H1 (cell line): ENCODE results near the gene IRF4. TPM values are rescaled to one million over a fixed set of nuclear protein-coding genes. Genes with fewer than 3 reads are reported as not detected.

Experiments
- CTCF ChIA-PET: fragments of 300-600 bp; sonication (Branson Sonifier 250); formaldehyde crosslinking; loops from one replicate; lab custom pipeline; 2021; ENCODE audit not compliant: partially characterized antibody; lab: Charles Lee
- POLR2A ChIA-PET: fragments of 300-600 bp; sonication (Branson Sonifier 250); formaldehyde crosslinking; loops from one replicate; lab custom pipeline; 2021; ENCODE audit warnings: inconsistent platforms; ENCODE audit not compliant: partially characterized antibody; lab: Charles Lee
- DNase-seq, 2 experiments: peaks; one replicate each; pipeline versions ENCODE4 v3.0.0 to v3.0.0-alpha.2; 2010 to 2022; ENCODE audit warnings: low spot score in 2 of 2, low read depth in 1 of 2, mixed read lengths in 1 of 2
- FAIRE-seq: peaks from 2 replicates; lab custom pipeline; 2011; peaks lifted over from hg19 to GRCh38; lab: Jason Lieb, UNC
- H2AFZ ChIP-seq: 2 replicates; pipeline ENCODE4 v1.8.1; 2012; ENCODE audit warnings: low read length, inconsistent platforms
- H2AK5ac ChIP-seq: 2 replicates; pipeline ENCODE4 v1.6.1; 2013; ENCODE audit warnings: low read depth, low read length
- H2BK120ac ChIP-seq: replicated peaks from 2 replicates; pipeline ENCODE3; 2013; ENCODE audit warnings: low read depth, low read length, inconsistent platforms
- H2BK12ac ChIP-seq: 2 replicates; pipeline ENCODE4 v1.6.1; 2013; ENCODE audit warnings: low read depth, low read length
- H2BK15ac ChIP-seq: 2 replicates; pipeline ENCODE4 v1.6.1; 2013; ENCODE audit warnings: low read length
- H2BK20ac ChIP-seq: 2 replicates; pipeline ENCODE4 v1.6.1; 2013; ENCODE audit warnings: low read length
- H2BK5ac ChIP-seq: 2 replicates; pipeline ENCODE4 v1.6.1; 2013; ENCODE audit warnings: low read depth, low read length
- H3K14ac ChIP-seq: 2 replicates; pipeline ENCODE4 v1.6.1; 2013; ENCODE audit warnings: inconsistent platforms; ENCODE audit not compliant: insufficient read length
- H3K18ac ChIP-seq: 2 replicates; pipeline ENCODE4 v1.6.1; 2013; ENCODE audit warnings: low read length; ENCODE audit errors: extremely low read depth
- H3K23ac ChIP-seq: 2 replicates; pipeline ENCODE4 v1.6.1; 2013; ENCODE audit warnings: inconsistent platforms; ENCODE audit not compliant: insufficient read length
- H3K23me2 ChIP-seq: 2 replicates; pipeline ENCODE4 v1.6.1; 2013; ENCODE audit warnings: low read depth, low read length
- H3K27ac ChIP-seq: 2 replicates; pipeline ENCODE4 v1.6.1; 2011; ENCODE audit warnings: low read depth, low read length, inconsistent platforms
- H3K27me3 ChIP-seq, 4 experiments: replicated peaks in 1 of 4; 1 replicate in 1 of 4; 2 replicates in 3 of 4; pipeline versions ENCODE4 v1.6.1 to v1.8.1; 2011 to 2013; ENCODE audit warnings: low read length in 3 of 4, mild to moderate bottlenecking in 3 of 4, inconsistent platforms in 2 of 4, mixed read lengths in 2 of 4, moderate library complexity in 1 of 4; ENCODE audit not compliant: control insufficient read depth in 3 of 4, insufficient read depth in 3 of 4; ENCODE audit errors: extremely low read depth in 1 of 4
- H3K36me3 ChIP-seq, 4 experiments: 2 replicates each; pipeline versions ENCODE4 v1.6.1 to v1.8.1; 2011 to 2013; ENCODE audit warnings: mild to moderate bottlenecking in 4 of 4, low read length in 3 of 4, moderate library complexity in 2 of 4, control low read depth in 1 of 4, inconsistent platforms in 1 of 4; ENCODE audit not compliant: insufficient read depth in 4 of 4, control insufficient read depth in 2 of 4
- H3K4ac ChIP-seq: replicated peaks from 2 replicates; pipeline ENCODE3; 2013; ENCODE audit warnings: low read length, low read depth, mixed read lengths, inconsistent platforms; ENCODE audit not compliant: insufficient read length
- H3K4me1 ChIP-seq, 4 experiments: replicated peaks in 1 of 4; 1 replicate in 1 of 4; 2 replicates in 3 of 4; pipeline versions ENCODE4 v1.6.1 to v1.8.1; 2011 to 2013; ENCODE audit warnings: low read length in 3 of 4, inconsistent platforms in 2 of 4, mixed read lengths in 1 of 4; ENCODE audit not compliant: insufficient read depth in 4 of 4, control insufficient read depth in 3 of 4
- H3K4me2 ChIP-seq, 2 experiments: 2 replicates each; pipeline versions ENCODE4 v1.6.1 to v1.8.1; 2011 to 2013; ENCODE audit warnings: low read depth in 2 of 2, low read length in 2 of 2, control low read depth in 1 of 2, inconsistent platforms in 1 of 2, mild to moderate bottlenecking in 1 of 2; ENCODE audit not compliant: insufficient read depth in 1 of 2
- H3K4me3 ChIP-seq, 4 experiments: fragments of 200-600, 300-600 bp in 1 of 4; sonication (generic), shearing (Covaris generic), sonication (Bioruptor Twin) in 1 of 4; 2 replicates each; pipeline versions ENCODE4 v1.5.1 to v1.8.1; 2011 to 2016; ENCODE audit warnings: low read length in 4 of 4, low read depth in 3 of 4, control low read depth in 2 of 4, inconsistent platforms in 2 of 4, mild to moderate bottlenecking in 2 of 4, mixed read lengths in 1 of 4, moderate library complexity in 1 of 4; ENCODE audit not compliant: insufficient read depth in 2 of 4; ENCODE audit errors: extremely low read depth in 1 of 4
- H3K56ac ChIP-seq: replicated peaks from 2 replicates; pipeline ENCODE3; 2013; ENCODE audit warnings: low read depth, mild to moderate bottlenecking, mixed read lengths, low read length, inconsistent platforms; ENCODE audit not compliant: insufficient read length
- H3K79me1 ChIP-seq: 2 replicates; pipeline ENCODE4 v1.6.1; 2013; ENCODE audit warnings: low read depth, low read length, control low read depth
- H3K79me2 ChIP-seq, 2 experiments: 2 replicates each; pipeline versions ENCODE4 v1.6.1 to v1.8.1; 2012 to 2013; ENCODE audit warnings: low read length in 2 of 2, mild to moderate bottlenecking in 2 of 2, inconsistent platforms in 1 of 2; ENCODE audit not compliant: insufficient read depth in 2 of 2, control insufficient read depth in 1 of 2
- H3K9ac ChIP-seq, 4 experiments: replicated peaks in 1 of 4; 1 replicate in 1 of 4; 2 replicates in 3 of 4; pipeline versions ENCODE4 v1.6.1 to v1.8.1; 2011 to 2013; ENCODE audit warnings: low read depth in 3 of 4, low read length in 3 of 4, control low read depth in 2 of 4, mild to moderate bottlenecking in 2 of 4, moderate library complexity in 2 of 4, inconsistent platforms in 1 of 4; ENCODE audit errors: extremely low read depth in 1 of 4
- H3K9me3 ChIP-seq, 2 experiments: 2 replicates each; pipeline versions ENCODE4 v1.6.1 to v1.8.1; 2012 to 2013; ENCODE audit warnings: mild to moderate bottlenecking in 2 of 2, moderate library complexity in 2 of 2, control low read depth in 1 of 2, inconsistent platforms in 1 of 2, low read depth in 1 of 2, low read length in 1 of 2, mixed read lengths in 1 of 2; ENCODE audit not compliant: insufficient read depth in 2 of 2
- H4K20me1 ChIP-seq, 2 experiments: replicated peaks in 1 of 2; 2 replicates each; pipeline versions ENCODE3 to v1.8.1; 2011 to 2013; ENCODE audit warnings: inconsistent platforms in 2 of 2, low read length in 2 of 2, mild to moderate bottlenecking in 1 of 2; ENCODE audit not compliant: insufficient read depth in 2 of 2, control insufficient read depth in 1 of 2
- H4K5ac ChIP-seq: 2 replicates; pipeline ENCODE4 v1.6.1; 2013; ENCODE audit warnings: low read length, low read depth, mixed read lengths, inconsistent platforms; ENCODE audit not compliant: insufficient read length
- H4K8ac ChIP-seq: 2 replicates; pipeline ENCODE4 v1.8.0; 2013; ENCODE audit warnings: mild to moderate bottlenecking, moderate library complexity, low read length, inconsistent platforms; ENCODE audit not compliant: insufficient read depth; ENCODE audit errors: extremely low read depth
- H4K91ac ChIP-seq: replicated peaks from 2 replicates; pipeline ENCODE3; 2013; ENCODE audit warnings: low read length, mixed read lengths, inconsistent platforms; ENCODE audit not compliant: insufficient read length
- CHD1 ChIP-seq: IDR thresholded peaks from 2 replicates; pipeline ENCODE4 v1.6.1; 2012; ENCODE audit warnings: low read depth, low read length, improper control_type of control experiment
- CHD2 ChIP-seq: IDR thresholded peaks from 2 replicates; pipeline ENCODE4 v1.6.1; 2012; ENCODE audit warnings: low read length, improper control_type of control experiment
- CTBP2 ChIP-seq: IDR thresholded peaks from 2 replicates; pipeline ENCODE4 v1.7.0; 2011; ENCODE audit warnings: borderline replicate concordance, mild to moderate bottlenecking, moderate library complexity, mixed read lengths, low read length; ENCODE audit not compliant: insufficient read depth, insufficient read length
- E2F6 ChIP-seq: IDR thresholded peaks from 2 replicates; pipeline ENCODE4 v1.6.1; 2012; ENCODE audit warnings: inconsistent platforms
- GABPA ChIP-seq: IDR thresholded peaks from 2 replicates; pipeline ENCODE4 v1.6.1; 2011; ENCODE audit warnings: mild to moderate bottlenecking, low read length, moderate library complexity, borderline replicate concordance; ENCODE audit not compliant: insufficient read depth
- PHF8 ChIP-seq: fragments of 200-600 bp; sonication (generic); conservative IDR thresholded peaks from 2 replicates; pipeline ENCODE4 v1.7.1; 2012; ENCODE audit warnings: low read depth, mild to moderate bottlenecking, inconsistent platforms, low read length, moderate library complexity
- POU5F1 ChIP-seq: IDR thresholded peaks from 2 replicates; pipeline ENCODE4 v1.6.1; 2011; ENCODE audit warnings: low read depth, mild to moderate bottlenecking, low read length, moderate library complexity
- RAD21 ChIP-seq, 2 experiments: IDR thresholded peaks in 1 of 2; conservative IDR thresholded peaks in 1 of 2; 2 replicates each; pipeline ENCODE4 v1.6.1; 2011; ENCODE audit warnings: low read depth in 2 of 2, low read length in 2 of 2, improper control_type of control experiment in 1 of 2, inconsistent platforms in 1 of 2, mild to moderate bottlenecking in 1 of 2, moderate library complexity in 1 of 2
- RBBP5 ChIP-seq: IDR thresholded peaks from 2 replicates; pipeline ENCODE4 v1.7.1; 2012; ENCODE audit warnings: low read depth, mild to moderate bottlenecking, inconsistent platforms, low read length, moderate library complexity, borderline replicate concordance
- SUZ12 ChIP-seq: fragments of 200-600 bp; sonication (generic); IDR thresholded peaks from 2 replicates; pipeline ENCODE4 v1.6.1; 2012; ENCODE audit warnings: mild to moderate bottlenecking, inconsistent platforms, low read length, moderate library complexity, mixed read lengths
- TAF7 ChIP-seq: optimal IDR thresholded peaks from 2 replicates; pipeline ENCODE3; 2011; ENCODE audit warnings: low read depth, mild to moderate bottlenecking, inconsistent platforms, low read length, moderate library complexity, borderline replicate concordance
- WGBS, 2 experiments: shearing (Covaris generic) in 1 of 2; methylation state at CpG; one replicate each; pipeline versions ENCODE4 v1.1.6 to v1.1.7; 2013 to 2015; ENCODE audit warnings: low lambda C conversion rate in 2 of 2, mixed read lengths in 2 of 2, inconsistent platforms in 1 of 2, low coverage in 1 of 2, missing lambda C conversion rate in 1 of 2; ENCODE audit not compliant: insufficient replicate concordance in 2 of 2, insufficient coverage in 1 of 2, insufficient read length in 1 of 2; ENCODE audit errors: extremely low coverage in 1 of 2, missing lambda C conversion rate in 1 of 2; 5-methylcytosine and 5-hydroxymethylcytosine counted together
- polyA plus RNA-seq, 7 experiments: library from polyadenylated mRNA; depleted of rRNA in 3 of 7; stranded (reverse) in 5 of 7; unstranded in 2 of 7; fragments of >200 nt in 5 of 7; fragments of 200-250 nt in 2 of 7; gene quantifications; 1 replicate in 5 of 7; 2 replicates in 1 of 7; 4 replicates in 1 of 7; pipeline versions ENCODE4 v1.2.1 to v1.2.3, GENCODE V29; 2011 to 2013; ENCODE audit warnings: missing spikeins in 2 of 7, mixed read lengths in 2 of 7
- total RNA-seq: library from RNA; stranded (reverse); fragmentation: NEBNext Ultra II Directional; extraction: Animal tissue kit (Norgen Biotek cat#: 25700); gene quantifications from 2 replicates; pipeline ENCODE4 v1.2.1, GENCODE V29; 2021

The IRF4 gene
- total and polyA plus RNA-seq, 2 of the 8 experiments (the other 6 are each of a cell fraction or from before 2014, with no cell fraction given) = 0.77 to 2.1 TPM

GRCh38 chr6:436308-437036 is 44.9 kb downstream of the IRF4 start:
- H2BK5ac ChIP-seq = no peak overlapping the region
- CTCF ChIA-PET = interaction anchor here (1.1 to 3.8 kb wide), 2 partner anchors 27 to 32 kb away, joined by 4 to 14 read pairs; no protein-coding TSS in a partner anchor
- H2BK20ac ChIP-seq = no peak overlapping the region
- H3K14ac ChIP-seq = no peak overlapping the region
- H2AK5ac ChIP-seq = no peak overlapping the region
- H3K4ac ChIP-seq = no peak overlapping the region
- POLR2A ChIA-PET = no interaction called here
- H3K36me3 ChIP-seq = no peaks in the 10 kb centered on the region
- no peaks in the 10 kb centered on the region for H3K79me2 ChIP-seq
- no peak for FAIRE-seq
- peaks cover 0 to 4% of the 10 kb centered on the region in 2 experiments; a peak in 1 of 4 replicates for H3K9me3 ChIP-seq
- H2BK15ac ChIP-seq = no peak overlapping the region
- no peak overlapping the region for H3K4me3 ChIP-seq
- H3K4me1 ChIP-seq = no peaks in the 10 kb centered on the region
- H3K79me1 ChIP-seq = no peaks in the 10 kb centered on the region
- H2AFZ ChIP-seq = no peak overlapping the region
- DNase-seq = no peak
- no peak overlapping the region; the same call in 1 of the 2 replicates for H4K8ac ChIP-seq
- H4K5ac ChIP-seq = no peak overlapping the region
- 93% methylated on average over 25 of the region's 25 CpGs; no CpG with 5 or more reads in 1 of the 2 experiments for WGBS, 2 experiments
- H3K4me2 ChIP-seq = no peak overlapping the region
- no peak overlapping the region for H2BK120ac ChIP-seq
- peaks cover 0 to 2% (median 0%) of the 10 kb centered on the region in 4 experiments; a peak in 1 of 7 replicates for H3K27me3 ChIP-seq
- H3K56ac ChIP-seq = no peak overlapping the region
- H3K9ac ChIP-seq = no peak overlapping the region
- peaks cover 6% of the 10 kb centered on the region; the same call in 1 of the 2 replicates for H3K23me2 ChIP-seq
- no peak overlapping the region for H3K18ac ChIP-seq
- H4K20me1 ChIP-seq = no peaks in the 10 kb centered on the region
- H2BK12ac ChIP-seq = no peak overlapping the region
- H3K27ac ChIP-seq = no peak overlapping the region
- no peak overlapping the region for H3K23ac ChIP-seq
- no peak overlapping the region for H4K91ac ChIP-seq
- TF ChIP-seq GABPA = no peak
- no peak for TF ChIP-seq E2F6
- no peak for TF ChIP-seq CHD2
- TF ChIP-seq PHF8 = no peak
- TF ChIP-seq RBBP5 = no peak
- no peak for TF ChIP-seq POU5F1
- no peak for TF ChIP-seq TAF7
- no peak for TF ChIP-seq CTBP2
- no peak for TF ChIP-seq CHD1
- no peak for TF ChIP-seq SUZ12
- no peak for TF ChIP-seq RAD21 (IDR thresholded peaks at IDR 0.05 in 1 of 2, conservative IDR thresholded peaks at IDR 0.05 in 1 of 2; ENCODE audit: low read depth in 2 of 2, low read length in 2 of 2)
